ENCODE results near the gene AEN.
A peak's percentile ranks its signal among the peaks of the same experiment; 100 is the strongest.
"Not testable (repeated sequence)": the region's sequence is repeated elsewhere in the genome, so short reads cannot be mapped to it uniquely, and the experiment has no call there.

AEN gene

DNA sequence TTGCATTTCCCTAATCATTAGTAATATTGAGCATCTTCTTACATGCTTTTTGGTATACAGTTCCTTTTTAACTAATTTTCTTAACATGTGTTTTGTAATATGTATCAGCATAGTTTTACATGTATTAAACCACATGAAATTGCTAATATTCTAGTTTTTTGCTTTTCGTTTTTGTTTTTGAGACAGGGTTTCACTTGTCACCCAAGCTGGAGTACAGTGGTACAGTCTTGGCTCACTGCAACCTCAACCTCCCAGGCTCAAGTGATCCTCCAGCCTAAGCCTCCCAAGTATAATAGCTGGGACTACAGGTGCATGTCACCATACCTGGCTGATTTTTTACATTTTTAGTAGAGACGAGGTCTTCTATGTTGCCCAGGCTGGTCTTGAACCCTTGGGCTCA is 13.3 kb downstream of the AEN start:
- no peak for DNase-seq

DNA sequence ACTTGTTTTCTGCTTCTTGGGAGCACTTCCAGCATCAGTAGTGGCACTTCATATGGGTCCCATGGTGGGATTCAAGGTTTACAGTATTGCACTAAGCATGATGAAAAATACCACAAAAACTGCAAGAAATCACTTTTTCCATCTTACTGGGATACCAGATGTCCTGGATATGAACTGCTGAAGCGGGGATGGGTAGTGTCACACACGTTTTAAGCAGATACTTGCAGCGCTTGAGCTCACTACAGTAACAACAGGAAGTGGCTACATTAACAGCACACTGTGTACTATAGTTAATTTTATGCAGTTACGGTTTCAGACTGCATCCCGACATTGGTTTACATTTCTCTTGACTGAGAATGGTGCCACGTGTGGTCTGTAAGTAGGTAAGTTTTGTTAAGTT is 14.2 kb downstream of the AEN start:
- DNase-seq = no peak

- DNase-seq = no peak
Observed at GRCh38 chr15:88636050-88636449, 14.9 kb downstream of the AEN start.

- no peak for DNase-seq
Observed at GRCh38 chr15:88636654-88637053, 15.5 kb downstream of the AEN start.

GRCh38 chr15:88637436-88637835 is 16.3 kb downstream of the AEN start:
- no peak for DNase-seq

DNA sequence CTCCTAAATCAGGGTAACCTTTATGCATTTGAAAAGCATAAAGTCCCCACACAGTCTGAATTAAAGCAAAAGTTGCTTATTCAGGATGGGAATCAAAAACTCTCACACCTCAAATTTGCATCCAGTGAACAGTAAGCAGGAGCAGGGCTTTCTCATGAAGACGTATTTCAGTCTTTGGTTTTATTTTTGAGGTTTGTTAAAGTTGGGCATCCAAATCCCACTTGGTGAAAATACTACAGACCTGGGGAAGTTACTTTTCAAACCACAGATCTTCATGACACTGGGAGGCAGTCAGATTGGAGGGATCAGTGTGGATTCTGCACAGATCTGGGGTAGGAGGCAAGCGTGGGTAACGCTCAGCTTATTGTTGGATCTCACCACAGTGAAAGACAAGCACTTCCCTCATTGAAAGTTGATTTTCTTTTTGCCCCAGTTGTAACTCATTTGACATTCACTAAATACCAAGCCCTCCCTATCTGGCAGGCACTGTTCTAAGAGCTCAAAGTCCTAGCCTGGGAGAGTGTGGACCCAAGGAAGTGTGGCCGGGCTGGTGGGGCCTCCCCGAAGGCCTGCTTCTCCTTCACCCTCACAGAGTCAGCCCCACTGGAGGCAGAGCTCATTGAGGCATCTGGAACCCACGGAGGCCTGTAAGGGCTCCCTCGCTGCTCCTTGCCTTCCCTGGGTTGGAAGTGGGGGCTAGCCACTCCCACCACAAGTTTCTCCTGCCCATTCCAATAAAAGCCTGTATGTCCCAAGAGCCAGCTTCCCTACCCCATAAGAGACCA is 16.9 kb downstream of the AEN start:
- no peak for DNase-seq

- peak; percentile 52 for DNase-seq
Observed at GRCh38 chr15:88638626-88639372, 17.7 kb downstream of the AEN start, which contains the start of gene ISG20. ISG20 (plus strand) TSS chr15:88639016; CDS start chr15:88639367, 351 bp downstream.

- DNase-seq = no peak
Observed at GRCh38 chr15:88641959-88642452, 20.9 kb downstream of the AEN start.

DNA sequence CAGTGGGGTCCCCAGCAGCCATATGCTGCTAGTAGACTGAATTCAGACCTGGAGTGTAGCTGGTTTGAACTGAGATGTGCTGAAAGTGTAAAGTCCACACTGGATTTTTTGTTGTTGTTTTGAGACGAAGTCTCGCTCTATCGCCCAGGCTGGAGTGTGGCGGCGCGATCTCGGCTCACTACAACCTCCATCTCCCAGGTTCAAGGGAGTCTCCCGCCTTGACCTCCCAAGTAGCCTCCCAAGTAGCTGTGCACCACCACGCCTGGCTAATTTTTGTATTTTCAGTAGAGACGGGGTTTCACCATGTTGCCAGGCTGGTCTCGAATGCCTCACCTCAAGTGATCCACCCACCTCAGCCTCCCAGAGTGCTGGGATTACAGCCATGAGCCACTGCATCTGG is 21.4 kb downstream of the AEN start:
- DNase-seq = not testable (repeated sequence)

- no peak for DNase-seq
Observed at GRCh38 chr15:88644741-88645140, 23.6 kb downstream of the AEN start.

DNA sequence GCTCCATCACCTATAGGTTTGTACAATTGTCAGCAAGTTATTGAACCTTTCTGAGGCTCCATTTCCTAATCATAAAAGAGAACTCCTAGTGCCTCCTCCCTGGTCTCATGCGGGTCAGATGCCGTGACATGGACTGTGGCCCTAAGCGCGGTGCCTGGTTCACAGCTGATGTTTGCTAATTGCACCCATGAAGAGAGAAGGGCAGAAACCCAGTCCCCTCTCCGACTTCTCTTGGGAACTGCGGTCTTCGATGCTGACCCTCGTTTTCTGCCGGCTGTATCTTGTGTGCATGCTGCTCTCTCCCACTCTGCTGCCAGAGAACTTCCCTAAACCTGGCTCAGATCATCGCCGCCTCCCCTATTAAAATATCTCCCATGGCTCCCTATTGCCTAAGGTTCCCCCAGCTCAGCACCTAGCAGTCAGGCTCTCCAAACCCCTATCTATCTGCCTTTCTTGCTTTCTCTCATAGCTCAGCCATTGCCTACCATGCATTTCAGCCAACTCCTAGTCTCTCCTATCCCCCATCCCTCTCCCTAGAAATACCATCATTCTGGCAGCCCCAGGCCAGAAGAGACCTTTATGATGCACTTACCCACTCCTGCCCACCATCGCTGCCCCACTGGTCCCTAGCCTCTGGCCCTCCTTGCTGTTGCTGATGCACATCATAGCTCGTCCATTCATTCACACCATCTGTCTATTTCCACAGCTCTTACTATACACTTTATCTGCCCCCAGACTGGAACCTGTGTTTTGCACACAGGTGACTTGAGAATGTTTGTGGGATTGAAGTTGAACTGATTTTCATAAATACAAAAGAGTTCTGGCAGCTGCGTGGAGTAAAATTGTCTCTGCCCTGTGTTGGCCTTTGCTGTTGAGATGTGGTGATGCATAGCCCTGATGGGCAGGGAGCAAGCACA is 24.3 kb downstream of the AEN start:
- DNase-seq = no peak

- DNase-seq = no peak
Observed at GRCh38 chr15:88646088-88646405, 24.9 kb downstream of the AEN start.

DNA sequence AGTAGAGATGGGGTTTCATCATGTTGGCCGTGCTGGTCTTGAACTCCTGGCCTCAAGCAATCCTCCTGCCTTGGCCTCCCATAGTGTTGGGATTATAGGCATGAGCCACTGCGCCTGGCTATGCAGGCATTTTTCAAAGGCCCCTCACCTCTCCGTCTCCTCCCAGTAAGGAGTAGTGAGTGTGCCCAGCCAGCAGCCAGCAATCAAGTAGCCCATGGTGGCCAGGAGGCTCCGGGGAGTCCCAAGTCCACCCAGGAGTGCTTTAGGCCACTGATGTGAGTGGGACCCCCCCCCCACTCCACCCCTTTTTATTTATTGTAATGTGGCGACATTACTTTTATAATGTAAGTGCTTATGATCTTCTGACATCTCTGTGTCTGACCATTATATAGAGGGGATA is 25.8 kb downstream of the AEN start:
- no peak for DNase-seq

DNA sequence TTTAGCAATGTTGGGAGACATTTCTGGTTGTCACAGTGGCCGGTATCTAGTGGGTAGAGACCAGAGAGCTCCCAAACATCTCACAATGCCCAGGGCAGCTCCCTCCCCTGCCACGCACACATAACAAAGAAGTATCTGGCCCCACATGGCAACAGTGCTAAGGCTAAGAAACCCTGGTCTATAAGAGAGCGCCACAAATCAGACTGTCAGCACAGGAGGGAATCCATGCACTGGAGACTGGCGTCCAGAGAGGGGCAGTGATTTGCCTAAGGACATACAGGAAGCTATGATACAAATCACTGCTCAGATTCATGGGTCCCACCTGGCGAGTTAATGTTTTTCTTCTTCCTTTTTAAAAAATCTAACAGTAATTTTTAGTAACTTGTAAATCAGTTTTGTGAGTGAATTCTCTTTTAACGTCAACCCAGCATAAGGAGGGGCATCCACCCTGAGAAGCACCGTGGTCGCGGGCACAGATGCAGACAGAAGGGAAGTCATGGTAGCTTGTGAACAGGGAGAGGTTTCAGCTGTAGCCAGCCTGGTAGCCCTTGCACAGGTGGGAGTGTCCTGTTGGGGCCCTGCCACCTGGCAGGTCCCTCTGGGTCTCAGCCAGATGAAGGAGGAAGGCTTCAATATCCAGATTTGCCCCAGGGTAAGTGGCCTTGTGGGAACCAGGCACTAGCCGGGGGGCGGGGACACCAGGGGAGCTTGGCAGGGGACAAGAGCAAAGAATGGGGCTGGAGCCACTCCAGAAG is 26.4 kb downstream of the AEN start:
- DNase-seq = no peak

DNA sequence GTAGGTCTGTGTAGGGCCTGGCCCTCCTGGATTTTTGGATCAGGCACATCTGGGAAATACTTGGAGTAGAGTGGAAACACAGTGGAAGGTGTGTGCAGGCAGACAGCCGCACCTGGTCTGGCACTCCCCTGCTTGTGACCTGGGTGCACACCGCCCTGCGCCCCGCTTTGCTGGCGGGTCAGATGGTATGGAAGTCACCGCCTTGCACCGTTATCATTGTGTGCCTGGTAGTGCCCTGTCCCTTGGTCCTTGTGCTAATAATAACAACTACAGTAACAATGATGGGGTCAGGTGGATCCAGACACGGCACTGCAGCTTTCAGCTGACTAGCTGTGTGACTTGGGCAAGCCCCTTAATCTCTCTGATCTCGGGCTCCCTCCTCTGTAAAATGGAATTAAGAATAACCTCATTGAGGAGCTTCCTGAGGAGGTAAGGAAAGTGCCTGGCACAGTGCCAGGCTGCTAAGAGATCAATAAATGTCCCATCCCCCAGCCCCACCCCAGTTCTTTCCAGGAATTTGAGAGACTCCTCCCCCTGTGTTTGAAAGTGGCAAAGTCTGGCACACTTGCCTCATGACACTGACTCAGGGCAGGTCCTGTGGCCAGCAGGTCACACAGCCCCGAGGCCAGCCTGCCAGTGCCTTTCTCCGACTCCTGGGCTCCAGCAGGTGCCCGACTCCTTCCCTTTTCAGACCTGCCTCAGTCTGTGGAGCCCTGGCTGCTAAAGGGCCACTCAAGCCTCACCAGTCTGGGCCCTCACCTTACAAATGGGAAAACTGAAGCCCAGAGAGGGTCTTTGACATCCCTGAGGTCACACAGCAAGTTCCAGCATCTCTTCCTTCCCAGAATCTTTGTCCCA is 27.4 kb downstream of the AEN start:
- no peak for DNase-seq

GRCh38 chr15:88649286-88649733 is 28.2 kb downstream of the AEN start:
- DNase-seq = no peak

DNA sequence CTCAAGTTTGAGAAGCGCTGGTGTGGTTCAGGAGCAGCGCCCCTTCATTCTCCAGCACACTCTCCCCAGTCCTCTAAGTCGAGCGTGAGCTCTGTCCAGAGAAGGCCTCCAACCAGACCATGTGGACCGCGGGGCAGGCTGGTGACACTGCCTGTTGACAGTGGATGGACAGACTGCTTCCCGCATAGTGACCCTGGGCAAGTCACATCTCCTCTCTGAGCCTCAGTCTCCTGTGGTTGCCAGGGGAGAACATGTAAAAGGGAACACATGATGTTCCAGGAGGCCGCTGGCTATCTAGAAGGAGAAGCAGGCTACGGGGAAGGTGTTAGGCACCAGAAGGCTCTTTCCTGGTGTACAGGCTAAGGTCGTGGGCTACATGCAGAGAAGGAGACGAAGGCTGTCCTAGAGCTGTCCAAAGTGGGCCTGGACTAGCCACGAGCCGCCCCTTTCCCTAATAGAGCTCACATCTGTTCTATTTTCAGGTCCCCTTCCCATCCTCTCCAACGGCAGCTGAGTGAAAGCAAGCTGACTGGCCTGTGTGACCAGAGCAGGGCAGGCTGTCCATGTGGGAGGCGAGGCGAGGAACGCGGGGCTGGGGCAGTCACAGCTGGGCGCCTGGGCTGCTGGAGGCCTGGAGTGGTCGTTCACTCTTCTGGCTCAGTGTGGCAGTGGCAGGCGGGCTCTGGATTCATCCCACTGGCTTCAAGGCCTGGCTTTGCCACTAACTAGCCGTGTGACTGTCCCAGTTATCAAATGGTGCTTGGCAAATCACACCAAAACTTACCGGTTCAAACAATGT is 28.8 kb downstream of the AEN start:
- DNase-seq = no peak

DNA sequence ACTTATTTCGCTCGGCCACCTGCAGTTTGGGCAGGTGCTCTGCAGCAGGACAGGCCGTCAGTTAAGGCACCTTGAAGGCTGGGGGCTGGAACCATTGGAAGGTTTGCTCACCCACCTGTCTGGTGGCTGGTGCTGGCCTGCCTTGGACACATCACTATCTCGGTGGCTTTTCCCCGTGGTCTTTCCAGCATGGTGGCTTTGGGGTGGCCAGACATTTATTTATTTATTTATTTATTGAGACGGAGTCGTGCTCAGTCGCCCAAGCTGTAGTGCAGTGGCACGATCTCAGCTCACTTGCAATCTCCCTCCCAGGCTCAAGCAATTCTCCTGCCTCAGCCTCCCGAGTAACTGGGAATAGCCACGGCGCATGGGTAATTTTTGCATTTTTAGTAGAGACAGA is 29.4 kb downstream of the AEN start:
- no peak for DNase-seq

GRCh38 chr15:88651136-88651732 is 30.1 kb downstream of the AEN start:
- no peak for DNase-seq

- DNase-seq = no peak
Observed at GRCh38 chr15:88651971-88652370, 30.8 kb downstream of the AEN start.

Data from NCI-H1436 treated with DMSO at 0.1 percent for 48 hours (cell line).